GM20000 (cell line): ENCODE results near the gene TMEM245.
A peak's percentile ranks its signal among the peaks of the same experiment; 100 is the strongest.

Experiments used
- DNase-seq: peaks from one replicate; pipeline ENCODE4 v3.0.0; 2012; ENCODE audit warnings: low spot score
- TF ChIP-seq, protein P1 (sequence below): IDR thresholded peaks from 2 replicates; pipeline ENCODE4 v1.5.1; 2012; ENCODE audit warnings: mild to moderate bottlenecking, control low read depth; ENCODE audit errors: extremely low read depth, missing control alignments

TMEM245 gene

DNA sequence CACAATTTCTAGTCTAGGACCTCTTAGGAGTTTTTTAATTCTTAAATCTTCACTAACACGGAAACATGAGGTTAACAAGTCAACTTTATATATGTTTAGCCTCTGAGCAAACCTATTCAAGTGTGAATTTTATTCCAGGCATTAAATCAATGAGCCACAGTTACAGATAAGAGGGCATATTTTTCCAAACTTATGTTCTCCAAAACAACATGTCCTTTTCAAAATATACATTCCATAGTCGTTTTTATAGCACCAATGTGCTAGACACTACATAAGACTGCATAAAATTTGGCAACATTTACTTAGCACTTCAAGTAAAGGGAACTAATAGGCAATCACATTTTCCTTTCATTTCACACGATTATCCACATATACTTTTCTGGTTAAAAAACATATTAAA is 6.5 kb downstream of the TMEM245 start:
- TF ChIP-seq, protein P1, sequence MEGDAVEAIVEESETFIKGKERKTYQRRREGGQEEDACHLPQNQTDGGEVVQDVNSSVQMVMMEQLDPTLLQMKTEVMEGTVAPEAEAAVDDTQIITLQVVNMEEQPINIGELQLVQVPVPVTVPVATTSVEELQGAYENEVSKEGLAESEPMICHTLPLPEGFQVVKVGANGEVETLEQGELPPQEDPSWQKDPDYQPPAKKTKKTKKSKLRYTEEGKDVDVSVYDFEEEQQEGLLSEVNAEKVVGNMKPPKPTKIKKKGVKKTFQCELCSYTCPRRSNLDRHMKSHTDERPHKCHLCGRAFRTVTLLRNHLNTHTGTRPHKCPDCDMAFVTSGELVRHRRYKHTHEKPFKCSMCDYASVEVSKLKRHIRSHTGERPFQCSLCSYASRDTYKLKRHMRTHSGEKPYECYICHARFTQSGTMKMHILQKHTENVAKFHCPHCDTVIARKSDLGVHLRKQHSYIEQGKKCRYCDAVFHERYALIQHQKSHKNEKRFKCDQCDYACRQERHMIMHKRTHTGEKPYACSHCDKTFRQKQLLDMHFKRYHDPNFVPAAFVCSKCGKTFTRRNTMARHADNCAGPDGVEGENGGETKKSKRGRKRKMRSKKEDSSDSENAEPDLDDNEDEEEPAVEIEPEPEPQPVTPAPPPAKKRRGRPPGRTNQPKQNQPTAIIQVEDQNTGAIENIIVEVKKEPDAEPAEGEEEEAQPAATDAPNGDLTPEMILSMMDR: no peak
- DNase-seq: no peak

DNA sequence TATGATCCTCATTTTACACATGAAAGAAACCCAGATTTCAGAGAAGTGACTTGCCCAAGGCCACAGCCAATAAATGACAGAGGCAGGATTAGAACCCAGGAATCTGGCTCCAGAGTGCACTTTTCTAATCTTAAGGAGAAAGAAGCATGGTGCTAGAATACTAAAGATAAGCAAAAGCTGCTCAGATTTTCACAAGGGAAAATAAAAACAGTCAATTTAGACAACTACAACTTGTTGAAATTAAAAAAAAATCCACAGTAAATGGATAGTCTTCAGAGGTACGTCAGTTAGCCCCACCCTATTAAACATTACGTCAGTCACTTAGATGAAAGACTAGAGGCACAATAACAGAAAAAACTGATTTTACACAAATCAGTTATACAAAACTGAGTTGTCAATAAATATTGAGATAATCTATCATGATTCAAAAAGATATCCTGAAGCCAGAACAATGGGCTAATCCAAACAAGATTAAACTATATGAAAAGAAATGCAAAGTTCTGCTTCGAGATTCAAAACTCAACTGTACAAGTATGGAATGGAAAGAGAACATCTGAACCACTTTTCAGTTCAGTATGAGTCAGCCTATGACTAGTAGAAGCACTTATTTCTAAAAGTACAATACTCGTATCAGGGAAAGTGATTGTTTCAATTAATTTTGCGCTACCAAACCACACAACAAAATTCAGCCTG is 9.3 kb downstream of the TMEM245 start:
- peak; percentile 35 for DNase-seq
- TF ChIP-seq, protein P1: no peak

DNA sequence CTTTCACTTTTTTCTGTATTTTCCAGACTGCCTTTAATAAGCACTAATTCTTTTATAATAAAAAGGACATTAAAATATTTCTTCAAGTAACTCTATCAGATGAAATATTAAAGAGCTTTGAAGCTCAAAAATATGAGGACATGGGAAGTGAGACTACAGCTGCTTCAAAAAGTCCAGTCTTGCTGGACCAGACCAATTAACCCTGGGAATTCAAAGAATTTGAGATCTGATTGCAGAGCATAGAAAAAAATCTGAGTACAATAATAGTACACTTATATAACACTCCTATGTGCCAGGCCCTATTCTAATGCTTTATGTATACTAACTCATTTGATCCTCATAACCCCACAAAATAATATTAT is 9.8 kb downstream of the TMEM245 start:
- TF ChIP-seq, protein P1: no peak
- DNase-seq: no peak

DNA sequence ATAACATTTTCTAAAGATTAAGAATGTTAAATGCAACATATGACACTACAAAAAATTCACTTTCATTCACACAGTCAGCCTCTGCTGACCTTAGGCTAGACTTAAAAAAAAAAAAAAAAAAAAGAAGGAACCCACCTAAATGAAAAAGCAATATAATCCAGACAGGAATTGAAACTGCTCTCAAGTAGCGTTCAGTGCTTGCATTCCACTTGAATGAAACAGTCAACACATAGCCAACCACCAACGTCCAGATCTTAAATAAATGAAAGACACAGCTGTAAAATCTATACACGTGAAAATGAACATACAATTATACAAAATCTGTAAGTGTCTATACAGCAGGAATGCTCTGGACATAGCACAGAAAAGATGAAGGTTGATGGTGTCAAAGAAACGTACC is 11.4 kb downstream of the TMEM245 start:
- TF ChIP-seq, protein P1: no peak

DNA sequence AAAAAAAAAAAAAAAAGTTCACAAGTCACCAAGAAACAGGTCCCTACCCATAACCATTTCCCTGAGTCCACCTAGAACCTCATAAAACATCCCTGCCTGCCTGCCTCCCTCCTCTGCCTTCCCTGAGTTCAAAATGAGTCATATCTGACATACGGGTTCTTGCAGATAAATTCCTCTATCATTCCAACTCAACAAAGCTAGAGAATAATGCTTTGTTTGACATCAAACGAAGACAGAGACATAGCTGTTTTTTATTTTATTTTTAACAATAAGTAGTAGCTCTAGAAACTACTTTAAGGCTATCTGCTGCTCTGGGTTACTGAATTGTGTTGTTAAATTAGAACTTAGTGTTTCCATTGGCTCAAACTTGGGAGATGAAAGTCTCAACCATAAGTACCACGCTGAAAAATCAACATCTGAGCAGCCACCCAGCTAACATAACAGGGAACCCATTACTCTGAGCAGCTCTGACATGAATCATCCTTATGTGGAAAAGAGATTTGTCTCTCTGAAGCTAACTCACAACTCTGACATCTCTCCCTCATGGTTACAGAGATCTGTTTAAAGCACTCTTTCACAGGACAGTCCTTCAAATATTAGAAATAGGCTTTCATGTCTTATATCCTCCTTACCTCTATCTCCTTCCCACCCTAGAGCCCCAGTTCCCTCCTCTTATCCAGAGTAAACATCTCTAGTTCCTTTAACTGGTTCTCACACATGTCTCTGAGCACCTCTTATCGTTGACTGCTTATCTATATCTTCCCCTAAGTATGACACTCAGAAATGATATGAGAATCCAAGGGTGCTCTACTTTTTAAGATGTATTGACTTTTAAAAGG is 12.1 kb downstream of the TMEM245 start:
- no peak for DNase-seq
- TF ChIP-seq, protein P1: no peak

More for the DNA sequence above, 11.4 kb downstream of the TMEM245 start:
- DNase-seq: no peak

DNA sequence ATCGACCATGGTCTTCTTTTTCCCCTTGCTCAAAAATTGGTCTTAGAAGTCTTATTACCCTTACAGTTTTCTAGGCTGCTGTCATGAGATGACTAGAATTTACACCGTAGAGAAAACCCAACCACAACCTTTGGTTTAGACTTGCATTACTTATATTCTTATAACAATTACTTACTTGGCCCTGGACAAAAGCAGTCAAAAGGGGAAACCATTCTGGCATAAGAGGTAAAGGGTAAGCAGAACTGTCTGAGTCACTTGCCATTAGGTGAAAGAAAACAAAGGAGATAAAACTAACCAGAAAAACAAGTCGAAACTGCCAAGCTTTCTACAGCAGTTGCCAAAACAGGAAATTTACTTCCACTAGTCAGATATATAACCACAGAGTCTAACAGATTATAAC is 17.9 kb downstream of the TMEM245 start:
- TF ChIP-seq, protein P1: no peak
- peak; percentile 34 for DNase-seq

DNA sequence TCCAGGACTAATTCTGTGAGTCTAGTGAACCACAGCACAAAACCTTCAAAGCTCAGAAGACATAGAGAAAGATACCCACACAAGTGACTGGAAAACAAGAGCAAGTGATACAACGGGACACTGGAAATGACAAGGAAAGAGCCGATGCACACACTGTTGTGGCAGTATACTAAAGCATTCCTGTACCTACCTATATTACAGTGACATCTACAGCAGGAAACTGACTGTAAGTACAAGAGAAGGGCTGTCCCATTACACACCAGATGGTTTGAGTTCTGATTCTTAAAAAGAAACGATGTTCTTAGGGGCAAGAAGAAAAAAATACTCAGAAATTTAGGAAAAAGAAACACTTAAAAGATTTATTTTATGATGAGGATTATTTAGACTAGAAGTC is 18.5 kb downstream of the TMEM245 start:
- no peak for DNase-seq
- TF ChIP-seq, protein P1: no peak
